Measurements from ENCODE around the gene GSTA2.
"Not testable (repeated sequence)": the region's sequence is repeated elsewhere in the genome, so short reads cannot be mapped to it uniquely, and the experiment has no call there.

GRCh38 chr6:52753137-52753536 is 10.1 kb downstream of the GSTA2 start:
- TF ChIP-seq, protein P1, sequence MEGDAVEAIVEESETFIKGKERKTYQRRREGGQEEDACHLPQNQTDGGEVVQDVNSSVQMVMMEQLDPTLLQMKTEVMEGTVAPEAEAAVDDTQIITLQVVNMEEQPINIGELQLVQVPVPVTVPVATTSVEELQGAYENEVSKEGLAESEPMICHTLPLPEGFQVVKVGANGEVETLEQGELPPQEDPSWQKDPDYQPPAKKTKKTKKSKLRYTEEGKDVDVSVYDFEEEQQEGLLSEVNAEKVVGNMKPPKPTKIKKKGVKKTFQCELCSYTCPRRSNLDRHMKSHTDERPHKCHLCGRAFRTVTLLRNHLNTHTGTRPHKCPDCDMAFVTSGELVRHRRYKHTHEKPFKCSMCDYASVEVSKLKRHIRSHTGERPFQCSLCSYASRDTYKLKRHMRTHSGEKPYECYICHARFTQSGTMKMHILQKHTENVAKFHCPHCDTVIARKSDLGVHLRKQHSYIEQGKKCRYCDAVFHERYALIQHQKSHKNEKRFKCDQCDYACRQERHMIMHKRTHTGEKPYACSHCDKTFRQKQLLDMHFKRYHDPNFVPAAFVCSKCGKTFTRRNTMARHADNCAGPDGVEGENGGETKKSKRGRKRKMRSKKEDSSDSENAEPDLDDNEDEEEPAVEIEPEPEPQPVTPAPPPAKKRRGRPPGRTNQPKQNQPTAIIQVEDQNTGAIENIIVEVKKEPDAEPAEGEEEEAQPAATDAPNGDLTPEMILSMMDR (IDR thresholded peaks at IDR 0.05): not testable (repeated sequence)
- not testable (repeated sequence) for TF ChIP-seq POLR2A (IDR thresholded peaks at IDR 0.05)

Data from thyroid gland (tissue), 4 donors.